ENCODE results near the gene PRICKLE1. TPM values are rescaled to one million over a fixed set of nuclear protein-coding genes. Genes with fewer than 3 reads are reported as not detected.

Gene PRICKLE1
- total and polyA plus RNA-seq, 2 of the 13 experiments (the other 11 are each of a cell fraction or from before 2014, with no cell fraction given), result not detected

DNA sequence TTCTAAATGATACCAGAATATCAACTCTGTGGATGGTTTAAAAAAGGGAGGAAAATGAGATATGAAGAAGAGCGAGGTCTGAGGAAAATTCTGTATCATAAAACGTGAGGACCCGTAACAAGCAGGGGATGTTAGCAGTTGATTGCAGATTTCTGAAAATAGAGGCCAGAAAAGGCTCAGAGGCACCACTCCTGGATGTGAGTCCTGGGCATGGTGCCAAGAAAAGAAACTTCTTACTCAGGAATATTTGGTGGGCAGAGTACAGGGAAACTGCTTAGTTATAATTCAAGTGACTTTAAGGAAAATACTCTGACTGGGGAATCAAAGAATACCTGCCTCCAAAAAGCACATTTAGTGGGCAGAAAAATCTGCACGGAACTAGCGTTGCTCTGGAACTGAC, 85.5 kb downstream of the PRICKLE1 start (continued):
- TF ChIP-seq, protein P1, sequence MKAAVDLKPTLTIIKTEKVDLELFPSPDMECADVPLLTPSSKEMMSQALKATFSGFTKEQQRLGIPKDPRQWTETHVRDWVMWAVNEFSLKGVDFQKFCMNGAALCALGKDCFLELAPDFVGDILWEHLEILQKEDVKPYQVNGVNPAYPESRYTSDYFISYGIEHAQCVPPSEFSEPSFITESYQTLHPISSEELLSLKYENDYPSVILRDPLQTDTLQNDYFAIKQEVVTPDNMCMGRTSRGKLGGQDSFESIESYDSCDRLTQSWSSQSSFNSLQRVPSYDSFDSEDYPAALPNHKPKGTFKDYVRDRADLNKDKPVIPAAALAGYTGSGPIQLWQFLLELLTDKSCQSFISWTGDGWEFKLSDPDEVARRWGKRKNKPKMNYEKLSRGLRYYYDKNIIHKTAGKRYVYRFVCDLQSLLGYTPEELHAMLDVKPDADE (CRISPR knock-in tag; IDR thresholded peaks at IDR 0.05), result no peak
- no peak for TF ChIP-seq BHLHE40 (IDR thresholded peaks at IDR 0.05; ENCODE audit: low read length)

DNA sequence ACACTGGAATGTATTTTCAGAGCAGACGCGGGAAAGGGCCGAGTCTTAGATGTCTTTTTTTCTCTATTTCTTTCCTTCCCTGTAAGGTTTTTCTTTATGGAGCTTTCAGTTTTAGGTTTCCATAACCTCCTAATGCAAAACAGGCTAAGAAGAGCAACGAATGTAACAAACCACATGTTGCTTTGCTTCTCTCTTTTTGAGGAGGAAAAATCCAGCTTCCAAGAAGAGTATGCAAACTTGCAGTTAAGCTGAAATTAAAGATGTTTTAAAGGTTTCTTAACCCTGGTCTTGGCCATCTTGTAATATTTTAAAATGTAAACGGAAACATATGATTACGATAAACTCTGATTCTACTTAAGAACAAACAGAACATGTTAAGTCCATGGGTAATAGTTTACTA, 86.9 kb downstream of the PRICKLE1 start:
- WGBS (ENCODE audit: low lambda C conversion rate), result 32% methylated on average over 6 of the region's 6 CpGs
- Histone ChIP-seq H3K4me1 (ENCODE audit: insufficient read depth, low read length) (no peaks in the 10 kb centered on the region), H3K27me3 (ENCODE audit: control insufficient read depth in 1 of 2, insufficient read depth in 2 of 2, low read length in 2 of 2) (peaks cover 0 to 10% of the 10 kb centered on the region in 2 experiments; a peak in 2 of 5 replicates), H2AFZ (ENCODE audit: low read length) (no peak overlapping the region), H3K4me3 (replicated peaks in 1 of 3; ENCODE audit: insufficient read depth in 1 of 3, low read depth in 2 of 3, low read length in 3 of 3) (no peak overlapping the region), H3K79me2 (ENCODE audit: insufficient read depth, low read length) (no peaks in the 10 kb centered on the region), H3K9me3 (ENCODE audit: low read length) (no peaks in the 10 kb centered on the region), H3K4me2 (ENCODE audit: low read depth, low read length) (no peak overlapping the region), H3K9ac (ENCODE audit: insufficient read depth, low read depth, low read length) (no peak overlapping the region), H4K20me1 (ENCODE audit: insufficient read depth, low read length) (no peaks in the 10 kb centered on the region), H3K27ac (ENCODE audit: extremely low read length, insufficient read depth, low read length) (no peak overlapping the region), H3K36me3 (replicated peaks in 1 of 2; ENCODE audit: control insufficient read depth in 1 of 2, insufficient read depth in 2 of 2, low read length in 2 of 2) (no peaks in the 10 kb centered on the region)
- CTCF ChIA-PET (ENCODE audit: low intra/inter-chr PET ratio, low total read pairs), result no interaction called here
- DNase-seq (ENCODE audit: low spot score) (no peak), ATAC-seq (no peak), FAIRE-seq (no peak)
- in situ Hi-C loops (cut with HindIII; ENCODE audit: extremely low pct_ligation_motif_present, low pct_unique_long_range_greater_than_20kb) (no loop called here), intact Hi-C loops (cut with micrococcal nuclease; ENCODE audit: unreplicated experiment) (no loop called here)
- POLR2A ChIA-PET, result no interaction called here
- no TSS peak for BruUV-seq (replicated peaks)
- TF ChIP-seq, protein P2, sequence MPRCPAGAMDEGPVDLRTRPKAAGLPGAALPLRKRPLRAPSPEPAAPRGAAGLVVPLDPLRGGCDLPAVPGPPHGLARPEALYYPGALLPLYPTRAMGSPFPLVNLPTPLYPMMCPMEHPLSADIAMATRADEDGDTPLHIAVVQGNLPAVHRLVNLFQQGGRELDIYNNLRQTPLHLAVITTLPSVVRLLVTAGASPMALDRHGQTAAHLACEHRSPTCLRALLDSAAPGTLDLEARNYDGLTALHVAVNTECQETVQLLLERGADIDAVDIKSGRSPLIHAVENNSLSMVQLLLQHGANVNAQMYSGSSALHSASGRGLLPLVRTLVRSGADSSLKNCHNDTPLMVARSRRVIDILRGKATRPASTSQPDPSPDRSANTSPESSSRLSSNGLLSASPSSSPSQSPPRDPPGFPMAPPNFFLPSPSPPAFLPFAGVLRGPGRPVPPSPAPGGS (CRISPR knock-in tag; IDR thresholded peaks at IDR 0.05), result no peak
- TF ChIP-seq KLF11 (CRISPR knock-in tag; IDR thresholded peaks at IDR 0.05) (no peak), SOX13 (IDR thresholded peaks at IDR 0.05) (no peak), SOX13 (CRISPR knock-in tag; conservative IDR thresholded peaks at IDR 0.05 in 1 of 2, IDR thresholded peaks at IDR 0.05 in 1 of 2) (no peak), ZNF556 (CRISPR knock-in tag; IDR thresholded peaks at IDR 0.05; ENCODE audit: borderline replicate concordance) (no peak), ZSCAN30 (CRISPR knock-in tag; IDR thresholded peaks at IDR 0.05) (no peak)
- TF ChIP-seq, protein P3, sequence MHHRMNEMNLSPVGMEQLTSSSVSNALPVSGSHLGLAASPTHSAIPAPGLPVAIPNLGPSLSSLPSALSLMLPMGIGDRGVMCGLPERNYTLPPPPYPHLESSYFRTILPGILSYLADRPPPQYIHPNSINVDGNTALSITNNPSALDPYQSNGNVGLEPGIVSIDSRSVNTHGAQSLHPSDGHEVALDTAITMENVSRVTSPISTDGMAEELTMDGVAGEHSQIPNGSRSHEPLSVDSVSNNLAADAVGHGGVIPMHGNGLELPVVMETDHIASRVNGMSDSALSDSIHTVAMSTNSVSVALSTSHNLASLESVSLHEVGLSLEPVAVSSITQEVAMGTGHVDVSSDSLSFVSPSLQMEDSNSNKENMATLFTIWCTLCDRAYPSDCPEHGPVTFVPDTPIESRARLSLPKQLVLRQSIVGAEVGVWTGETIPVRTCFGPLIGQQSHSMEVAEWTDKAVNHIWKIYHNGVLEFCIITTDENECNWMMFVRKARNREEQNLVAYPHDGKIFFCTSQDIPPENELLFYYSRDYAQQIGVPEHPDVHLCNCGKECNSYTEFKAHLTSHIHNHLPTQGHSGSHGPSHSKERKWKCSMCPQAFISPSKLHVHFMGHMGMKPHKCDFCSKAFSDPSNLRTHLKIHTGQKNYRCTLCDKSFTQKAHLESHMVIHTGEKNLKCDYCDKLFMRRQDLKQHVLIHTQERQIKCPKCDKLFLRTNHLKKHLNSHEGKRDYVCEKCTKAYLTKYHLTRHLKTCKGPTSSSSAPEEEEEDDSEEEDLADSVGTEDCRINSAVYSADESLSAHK (CRISPR knock-in tag; IDR thresholded peaks at IDR 0.05; ENCODE audit: borderline replicate concordance), result no peak
- TF ChIP-seq, protein P4, sequence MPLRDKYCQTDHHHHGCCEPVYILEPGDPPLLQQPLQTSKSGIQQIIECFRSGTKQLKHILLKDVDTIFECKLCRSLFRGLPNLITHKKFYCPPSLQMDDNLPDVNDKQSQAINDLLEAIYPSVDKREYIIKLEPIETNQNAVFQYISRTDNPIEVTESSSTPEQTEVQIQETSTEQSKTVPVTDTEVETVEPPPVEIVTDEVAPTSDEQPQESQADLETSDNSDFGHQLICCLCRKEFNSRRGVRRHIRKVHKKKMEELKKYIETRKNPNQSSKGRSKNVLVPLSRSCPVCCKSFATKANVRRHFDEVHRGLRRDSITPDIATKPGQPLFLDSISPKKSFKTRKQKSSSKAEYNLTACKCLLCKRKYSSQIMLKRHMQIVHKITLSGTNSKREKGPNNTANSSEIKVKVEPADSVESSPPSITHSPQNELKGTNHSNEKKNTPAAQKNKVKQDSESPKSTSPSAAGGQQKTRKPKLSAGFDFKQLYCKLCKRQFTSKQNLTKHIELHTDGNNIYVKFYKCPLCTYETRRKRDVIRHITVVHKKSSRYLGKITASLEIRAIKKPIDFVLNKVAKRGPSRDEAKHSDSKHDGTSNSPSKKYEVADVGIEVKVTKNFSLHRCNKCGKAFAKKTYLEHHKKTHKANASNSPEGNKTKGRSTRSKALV (CRISPR knock-in tag; IDR thresholded peaks at IDR 0.05), result no peak
